HG03442 (cell line): Measurements from ENCODE around the gene EXOC6.

Experiments
- ATAC-seq: cut with Tn5 transposase; IDR thresholded peaks from one replicate; pipeline ENCODE4 v1.9.1; 2021; ENCODE audit warnings: mild to moderate bottlenecking, moderate library complexity; ENCODE audit not compliant: unreplicated experiment

EXOC6 gene

DNA sequence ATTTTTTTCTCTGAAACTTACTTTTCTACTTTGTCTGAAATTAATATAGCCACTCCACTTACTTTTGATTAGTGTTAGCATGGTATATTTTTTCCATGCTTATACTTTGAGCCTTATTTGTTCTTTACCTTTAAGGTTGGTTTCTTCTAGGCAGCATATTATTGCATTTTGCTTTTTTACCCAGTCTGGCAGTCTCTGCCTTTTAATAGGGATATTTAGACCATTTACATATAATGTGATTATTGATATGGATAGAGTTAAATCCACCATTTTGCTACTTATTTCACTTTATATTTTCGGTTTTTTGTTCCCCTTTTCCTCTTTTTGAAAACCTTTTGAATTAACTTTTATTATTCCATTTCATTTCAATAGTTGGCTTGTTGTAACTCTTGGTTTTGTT is 255.6 kb downstream of the EXOC6 start:
- no peak for ATAC-seq

DNA sequence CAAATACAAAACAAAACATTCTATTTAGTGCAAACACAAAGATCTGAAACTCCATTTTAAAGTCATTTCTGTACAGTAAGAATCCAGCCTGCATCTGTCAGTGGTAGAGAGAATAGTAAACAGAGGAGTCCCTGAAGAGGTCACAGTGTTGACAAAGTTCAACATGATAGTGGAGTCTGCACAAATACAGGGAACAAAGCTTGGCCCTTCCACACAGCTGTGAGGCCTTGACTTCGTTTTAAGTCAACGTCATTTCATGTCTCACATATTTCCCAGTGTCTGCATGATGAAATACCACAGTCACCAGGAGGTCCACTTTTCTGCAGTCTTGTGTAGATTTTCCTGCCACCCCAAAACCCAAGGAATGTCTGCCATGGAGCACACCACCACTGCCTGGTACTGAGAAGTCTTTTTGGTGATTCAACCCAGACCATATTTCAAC is 258.3 kb downstream of the EXOC6 start:
- peak; percentile 39 for ATAC-seq
